ENCODE measurements around the gene RNU5D-1. TPM values are rescaled to one million over a fixed set of nuclear protein-coding genes. Genes with fewer than 3 reads are reported as not detected.

RNU5D-1 gene
- total RNA-seq, 1 experiment from 2014 or later = not detected

GRCh38 chr1:44777969-44778635 is 47.1 kb upstream of the RNU5D-1 start:
- ChIA-PET CTCF (interaction anchor here (0.9 to 1.5 kb wide), 4 partner anchors 9 to 49 kb away, joined by 3 to 7 read pairs (median 3); no protein-coding TSS in a partner anchor), POLR2A (interaction anchor here (1.2 to 4.8 kb wide), 9 partner anchors 9 to 233 kb away, joined by 3 to 93 read pairs (median 8); partner anchors contain the start of genes BEST4, BTBD19, DYNLT4 and HECTD3)
- no peak for TF ChIP-seq CTCF (IDR thresholded peaks at IDR 0.05; ENCODE audit: unreplicated experiment)
- peaks cover 82% of the 10 kb centered on the region for H3K36me3 Mint-ChIP-seq (ENCODE audit: insufficient read depth, unreplicated experiment)
- no peak overlapping the region for H3K27ac Mint-ChIP-seq (ENCODE audit: low read depth, unreplicated experiment)
- H3K27me3 Mint-ChIP-seq (ENCODE audit: insufficient read depth, unreplicated experiment) = no peaks in the 10 kb centered on the region
- H3K9me3 Mint-ChIP-seq (ENCODE audit: unreplicated experiment) = no peaks in the 10 kb centered on the region
- intact Hi-C loops (cut with micrococcal nuclease) = no loop called here
- DNase-seq (ENCODE audit: unreplicated experiment) = no peak
- peaks cover 25% of the 10 kb centered on the region for H3K4me1 Mint-ChIP-seq (ENCODE audit: insufficient read depth, unreplicated experiment)
- BruUV-seq (replicated peaks) = no TSS peak
- peak overlapping the region; percentile 91 for H3K4me3 Mint-ChIP-seq (ENCODE audit: unreplicated experiment)

GRCh38 chr1:44777547-44777946 is 46.6 kb upstream of the RNU5D-1 start:
- Mint-ChIP-seq H3K36me3 (ENCODE audit: insufficient read depth, unreplicated experiment) (peaks cover 78% of the 10 kb centered on the region), H3K9me3 (ENCODE audit: unreplicated experiment) (no peaks in the 10 kb centered on the region), H3K27ac (ENCODE audit: low read depth, unreplicated experiment) (peak overlapping the region; percentile 99), H3K4me1 (ENCODE audit: insufficient read depth, unreplicated experiment) (peaks cover 25% of the 10 kb centered on the region), H3K27me3 (ENCODE audit: insufficient read depth, unreplicated experiment) (no peaks in the 10 kb centered on the region), H3K4me3 (ENCODE audit: unreplicated experiment) (peak overlapping the region; percentile 91)
- intact Hi-C loops (cut with micrococcal nuclease) = no loop called here
- ChIA-PET CTCF (interaction anchor here (0.9 to 1.5 kb wide), 5 partner anchors 8 to 48 kb away, joined by 3 to 7 read pairs (median 3); no protein-coding TSS in a partner anchor), POLR2A (interaction anchor here (0.7 to 4.8 kb wide), 12 partner anchors 9 to 1205 kb away, joined by 3 to 93 read pairs (median 8); partner anchors contain the start of genes BEST4, BTBD19, DYNLT4 and EIF2B3)
- no peak for DNase-seq (ENCODE audit: unreplicated experiment)
- TF ChIP-seq CTCF (IDR thresholded peaks at IDR 0.05; ENCODE audit: unreplicated experiment) = no peak
- no TSS peak for BruUV-seq (replicated peaks)

GRCh38 chr1:44776730-44777068 is 45.7 kb upstream of the RNU5D-1 start:
- ChIA-PET CTCF (interaction anchor here (0.7 to 2.8 kb wide), 6 partner anchors 9 to 784 kb away, joined by 3 to 20 read pairs (median 6); partner anchors contain the start of gene RNU5D-1), POLR2A (interaction anchor here (0.7 to 4.8 kb wide), 25 partner anchors 9 to 1204 kb away, joined by 3 to 93 read pairs (median 8); partner anchors contain the start of genes BEST4, BTBD19, DYNLT4 and EIF2B3)
- intact Hi-C loops (cut with micrococcal nuclease) = no loop called here
- Mint-ChIP-seq H3K36me3 (ENCODE audit: insufficient read depth, unreplicated experiment) (peaks cover 70% of the 10 kb centered on the region), H3K9me3 (ENCODE audit: unreplicated experiment) (no peaks in the 10 kb centered on the region), H3K27ac (ENCODE audit: low read depth, unreplicated experiment) (peak overlapping the region; percentile 99), H3K4me3 (ENCODE audit: unreplicated experiment) (peak overlapping the region; percentile 91), H3K27me3 (ENCODE audit: insufficient read depth, unreplicated experiment) (no peaks in the 10 kb centered on the region), H3K4me1 (ENCODE audit: insufficient read depth, unreplicated experiment) (peaks cover 25% of the 10 kb centered on the region)
- BruUV-seq (replicated peaks) = no TSS peak
- no peak for TF ChIP-seq CTCF (IDR thresholded peaks at IDR 0.05; ENCODE audit: unreplicated experiment)
- DNase-seq (ENCODE audit: unreplicated experiment) = no peak
